Mesendoderm (in vitro differentiated cells): Measurements from ENCODE around the gene KDM7A.

ENCODE experiments used
- DNase-seq: peaks from one replicate; pipeline ENCODE4 v3.0.0; 2013
- H2AK5ac ChIP-seq: 2 replicates; pipeline ENCODE4 v1.6.1; 2013; ENCODE audit warnings: low read length, inconsistent platforms
- H2BK120ac ChIP-seq: 2 replicates; pipeline ENCODE4 v1.6.1; 2013; ENCODE audit warnings: low read depth, mild to moderate bottlenecking, low read length, moderate library complexity, mixed read lengths
- H2BK15ac ChIP-seq: replicated peaks from 2 replicates; pipeline ENCODE4 v1.6.1; 2013; ENCODE audit warnings: low read depth, mild to moderate bottlenecking, moderate library complexity
- H2BK5ac ChIP-seq: 2 replicates; pipeline ENCODE4 v1.6.1; 2013; ENCODE audit warnings: low read length, inconsistent platforms
- H3K18ac ChIP-seq: 2 replicates; pipeline ENCODE4 v1.6.1; 2013; ENCODE audit warnings: mild to moderate bottlenecking, low read length, mixed read lengths
- H3K23ac ChIP-seq: one replicate; pipeline ENCODE4 v1.6.1; 2013; ENCODE audit warnings: low read length
- H3K27ac ChIP-seq: 2 replicates; pipeline ENCODE4 v1.5.1; 2013; ENCODE audit warnings: low read depth, mild to moderate bottlenecking, inconsistent platforms, low read length, moderate library complexity
- H3K27me3 ChIP-seq: 2 replicates; pipeline ENCODE4 v1.6.1; 2013; ENCODE audit warnings: low read length, control low read depth, mild to moderate bottlenecking, inconsistent platforms; ENCODE audit not compliant: insufficient read depth, poor library complexity
- H3K36me3 ChIP-seq: 2 replicates; pipeline ENCODE4 v1.6.1; 2013; ENCODE audit warnings: low read length, inconsistent platforms; ENCODE audit not compliant: control insufficient read depth, insufficient read depth
- H3K4ac ChIP-seq: one replicate; pipeline ENCODE4 v1.6.1; 2013; ENCODE audit warnings: low read depth, mild to moderate bottlenecking, low read length, moderate library complexity
- H3K4me1 ChIP-seq: 2 replicates; pipeline ENCODE4 v1.6.1; 2013; ENCODE audit warnings: low read depth, low read length, inconsistent platforms; ENCODE audit not compliant: control insufficient read depth
- H3K4me2 ChIP-seq: 2 replicates; pipeline ENCODE4 v1.6.1; 2013; ENCODE audit warnings: low read length
- H3K4me3 ChIP-seq: 2 replicates; pipeline ENCODE4 v1.5.1; 2013; ENCODE audit warnings: mild to moderate bottlenecking, low read length
- H3K56ac ChIP-seq: one replicate; pipeline ENCODE4 v1.6.1; 2013; ENCODE audit warnings: low read length
- H3K79me1 ChIP-seq: 2 replicates; pipeline ENCODE4 v1.6.1; 2013; ENCODE audit warnings: low read length, inconsistent platforms
- H3K79me2 ChIP-seq: 2 replicates; pipeline ENCODE4 v1.6.1; 2013; ENCODE audit warnings: mild to moderate bottlenecking, low read length; ENCODE audit not compliant: control insufficient read depth, insufficient read depth
- H3K9ac ChIP-seq: 2 replicates; pipeline ENCODE4 v1.6.1; 2013; ENCODE audit warnings: low read length, inconsistent platforms
- H4K5ac ChIP-seq: one replicate; pipeline ENCODE4 v1.6.1; 2013; ENCODE audit warnings: low read length
- H4K8ac ChIP-seq: one replicate; pipeline ENCODE4 v1.6.1; 2013; ENCODE audit warnings: low read depth, mild to moderate bottlenecking, control low read depth, low read length, moderate library complexity
- WGBS: extraction: QIAGEN DNeasy Blood & Tissue Kit; methylation state at CpG from one replicate; pipeline ENCODE4 v1.1.7; 2013; ENCODE audit warnings: low lambda C conversion rate, missing lambda C conversion rate; ENCODE audit not compliant: insufficient coverage; ENCODE audit errors: extremely low coverage; 5-methylcytosine and 5-hydroxymethylcytosine counted together

KDM7A gene

DNA sequence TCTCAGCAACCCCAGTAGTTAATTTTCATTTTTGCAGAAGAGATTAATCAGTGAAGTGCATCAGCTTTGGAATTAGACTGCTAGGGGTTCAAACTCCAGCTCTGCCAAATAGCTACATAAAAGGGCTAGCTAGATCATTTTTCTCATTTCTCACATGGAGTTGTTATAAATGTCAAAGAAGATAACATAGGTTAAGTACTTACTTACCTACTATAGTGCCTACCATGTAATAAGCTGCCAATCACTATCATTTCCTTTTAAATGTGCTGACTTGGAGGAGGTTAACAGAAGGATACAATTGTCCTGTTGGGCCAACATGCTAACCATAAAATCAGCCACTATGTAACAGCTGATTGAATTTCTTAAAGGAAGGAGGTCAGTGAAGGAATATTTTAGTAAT is 40.7 kb downstream of the KDM7A start:
- H3K27ac ChIP-seq, result no peak overlapping the region
- H3K36me3 ChIP-seq, result no peaks in the 10 kb centered on the region
- H3K27me3 ChIP-seq, result no peaks in the 10 kb centered on the region
- no peak overlapping the region for H3K9ac ChIP-seq
- no peak overlapping the region for H2BK120ac ChIP-seq
- H2BK5ac ChIP-seq, result no peak overlapping the region
- H3K79me2 ChIP-seq, result no peaks in the 10 kb centered on the region
- H3K4me1 ChIP-seq, result no peaks in the 10 kb centered on the region
- no peak overlapping the region for H3K56ac ChIP-seq
- no peak overlapping the region for H3K18ac ChIP-seq
- H4K5ac ChIP-seq, result no peak overlapping the region
- H3K23ac ChIP-seq, result no peak overlapping the region
- no peak overlapping the region for H2BK15ac ChIP-seq
- no peaks in the 10 kb centered on the region for H3K79me1 ChIP-seq
- no peak for DNase-seq
- no peak overlapping the region for H2AK5ac ChIP-seq
- H3K4me2 ChIP-seq, result no peak overlapping the region
- H3K4ac ChIP-seq, result no peak overlapping the region
- no peak overlapping the region for H3K4me3 ChIP-seq
- H4K8ac ChIP-seq, result no peak overlapping the region

DNA sequence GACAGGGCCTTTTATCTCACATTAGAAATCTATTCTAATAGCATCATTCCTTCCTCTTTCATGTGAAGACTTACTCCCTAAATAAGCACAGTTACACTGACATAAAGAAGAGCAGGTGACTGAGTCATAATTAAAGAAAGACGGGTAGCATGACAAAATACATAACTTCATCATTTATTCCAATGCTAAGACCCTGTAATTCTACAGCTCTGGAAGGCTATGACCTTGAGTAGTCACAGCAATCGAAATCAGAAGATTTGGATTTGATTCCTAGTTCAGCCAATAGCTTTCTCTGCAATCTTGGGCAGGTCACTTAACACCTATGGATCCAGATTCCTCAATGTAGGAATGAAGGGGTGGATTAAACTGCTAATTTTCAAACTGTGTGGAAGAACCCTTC is 42.7 kb downstream of the KDM7A start:
- Histone ChIP-seq H3K36me3 (no peaks in the 10 kb centered on the region), H3K9ac (no peak overlapping the region), H3K4me2 (no peak overlapping the region), H2BK15ac (no peak overlapping the region), H2AK5ac (no peak overlapping the region), H4K5ac (no peak overlapping the region), H3K27ac (no peak overlapping the region), H3K4me3 (no peak overlapping the region), H3K4ac (no peak overlapping the region), H3K18ac (no peak overlapping the region), H3K79me1 (no peaks in the 10 kb centered on the region), H3K56ac (no peak overlapping the region), H2BK5ac (no peak overlapping the region), H3K4me1 (no peaks in the 10 kb centered on the region), H3K23ac (no peak overlapping the region), H2BK120ac (no peak overlapping the region), H3K27me3 (no peaks in the 10 kb centered on the region), H3K79me2 (no peaks in the 10 kb centered on the region), H4K8ac (no peak overlapping the region)
- no CpG with 5 or more reads among the region's 2 CpGs for WGBS
- DNase-seq, result no peak

DNA sequence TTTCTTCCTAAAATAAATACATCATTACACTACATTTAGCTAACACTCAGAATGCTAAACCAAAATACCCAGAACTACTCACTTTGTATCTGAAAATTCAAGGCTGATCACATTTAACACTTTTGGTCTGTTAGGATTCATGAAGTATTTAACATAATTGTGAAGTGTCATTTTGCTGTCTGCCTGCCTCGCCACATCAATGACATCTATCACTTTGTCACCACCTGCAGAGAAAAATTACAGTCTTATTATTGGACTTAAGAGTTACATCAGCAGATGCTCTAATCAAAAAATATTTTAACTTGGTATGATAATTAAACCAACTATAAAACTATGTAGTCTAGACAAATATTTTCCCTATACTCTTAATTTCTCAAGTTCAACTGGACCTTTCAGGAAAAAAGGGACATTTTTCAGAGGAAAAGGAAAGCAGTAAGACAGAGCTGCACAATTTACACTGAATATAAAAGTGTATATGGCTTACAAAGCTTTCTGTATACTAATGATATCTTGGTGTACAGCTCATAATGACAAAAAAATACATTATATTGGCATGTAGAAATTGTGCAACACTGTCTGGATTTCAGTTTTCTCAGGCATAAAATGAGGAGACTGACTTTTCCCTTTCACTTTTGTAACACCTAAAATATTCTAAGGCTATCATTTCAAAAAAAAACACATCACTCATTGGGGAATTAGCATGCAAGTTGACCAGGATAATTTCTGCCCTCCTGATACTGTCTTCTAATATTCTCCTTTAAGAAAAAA is 49.2 kb downstream of the KDM7A start:
- no peak for DNase-seq
- H3K23ac ChIP-seq, result no peak overlapping the region
- no peak overlapping the region for H2BK120ac ChIP-seq
- H3K79me1 ChIP-seq, result no peaks in the 10 kb centered on the region
- no CpG with 5 or more reads among the region's 1 CpG for whole genome bisulfite sequencing
- no peak overlapping the region for H3K4me2 ChIP-seq
- H3K56ac ChIP-seq, result no peak overlapping the region
- H3K18ac ChIP-seq, result no peak overlapping the region
- no peak overlapping the region for H4K8ac ChIP-seq
- no peak overlapping the region for H3K27ac ChIP-seq
- H2AK5ac ChIP-seq, result no peak overlapping the region
- H3K4me3 ChIP-seq, result no peak overlapping the region
- H2BK5ac ChIP-seq, result no peak overlapping the region
- H3K4ac ChIP-seq, result no peak overlapping the region
- H3K79me2 ChIP-seq, result no peaks in the 10 kb centered on the region
- no peak overlapping the region for H3K9ac ChIP-seq
- H3K4me1 ChIP-seq, result no peaks in the 10 kb centered on the region
- H3K27me3 ChIP-seq, result no peaks in the 10 kb centered on the region
- H4K5ac ChIP-seq, result no peak overlapping the region
- no peak overlapping the region for H2BK15ac ChIP-seq
- no peaks in the 10 kb centered on the region for H3K36me3 ChIP-seq

DNA sequence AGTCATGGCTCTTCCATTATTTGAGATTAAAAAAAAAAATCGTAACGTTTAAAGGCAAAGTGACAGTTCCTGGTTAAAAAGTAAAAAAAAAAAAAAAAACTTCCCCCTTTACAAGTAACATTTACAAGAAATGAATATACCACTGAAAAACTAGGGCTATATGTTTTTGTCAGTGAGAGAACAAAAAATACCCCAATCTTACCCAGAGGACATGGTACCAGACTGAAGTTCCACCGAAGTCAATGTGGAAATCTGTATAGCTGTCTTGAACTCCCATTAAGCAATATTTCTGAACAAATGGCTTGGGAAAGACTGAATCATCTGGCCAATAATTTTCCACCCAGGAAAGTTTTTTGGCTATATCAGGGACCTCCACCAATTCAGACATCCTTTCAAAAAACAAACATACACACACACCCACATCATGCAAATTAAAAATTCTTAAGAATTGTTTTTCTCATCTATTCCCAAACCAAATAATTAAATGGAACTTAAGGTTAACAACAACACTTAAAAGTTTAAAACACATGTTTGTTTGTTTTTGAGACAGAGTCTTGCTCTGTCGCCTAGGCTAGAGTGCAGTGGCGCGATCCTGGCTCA is 50.2 kb downstream of the KDM7A start:
- Histone ChIP-seq H3K9ac (no peak overlapping the region), H3K79me2 (no peaks in the 10 kb centered on the region), H3K79me1 (no peaks in the 10 kb centered on the region), H3K4me3 (no peak overlapping the region), H2BK120ac (no peak overlapping the region), H4K5ac (no peak overlapping the region), H2BK15ac (no peak overlapping the region), H3K4ac (no peak overlapping the region), H3K4me2 (no peak overlapping the region), H3K4me1 (no peaks in the 10 kb centered on the region), H3K56ac (no peak overlapping the region), H3K23ac (no peak overlapping the region), H3K27me3 (no peaks in the 10 kb centered on the region), H2BK5ac (no peak overlapping the region), H2AK5ac (no peak overlapping the region), H4K8ac (no peak overlapping the region), H3K36me3 (no peaks in the 10 kb centered on the region), H3K18ac (no peak overlapping the region), H3K27ac (no peak overlapping the region)
- WGBS, result no CpG with 5 or more reads among the region's 6 CpGs
- no peak for DNase-seq

DNA sequence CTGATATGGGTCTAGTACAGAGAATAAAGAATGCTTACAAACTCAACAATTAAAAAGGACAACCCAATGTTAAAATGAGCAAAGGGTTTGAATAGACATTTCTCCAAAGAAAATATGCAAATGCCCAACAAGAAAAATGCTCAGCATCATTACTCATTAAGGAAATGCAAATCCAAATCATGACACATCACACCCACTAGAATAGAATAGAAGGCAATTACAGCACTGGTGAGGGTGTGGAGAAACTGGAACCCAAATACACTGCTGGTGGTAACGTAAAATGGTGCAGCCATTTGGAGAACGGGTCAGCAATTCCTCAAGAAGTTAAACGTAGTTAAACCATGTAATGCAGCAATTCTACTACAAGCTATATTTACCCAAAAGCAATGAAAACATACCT is 53.8 kb downstream of the KDM7A start:
- H2BK15ac ChIP-seq, result no peak overlapping the region
- H3K9ac ChIP-seq, result no peak overlapping the region
- no peak overlapping the region for H3K27ac ChIP-seq
- H4K5ac ChIP-seq, result no peak overlapping the region
- no CpG with 5 or more reads among the region's 3 CpGs for WGBS
- H3K79me1 ChIP-seq, result no peaks in the 10 kb centered on the region
- H3K18ac ChIP-seq, result no peak overlapping the region
- H4K8ac ChIP-seq, result no peak overlapping the region
- H3K4ac ChIP-seq, result no peak overlapping the region
- no peaks in the 10 kb centered on the region for H3K79me2 ChIP-seq
- no peak overlapping the region for H3K4me2 ChIP-seq
- H3K4me3 ChIP-seq, result no peak overlapping the region
- no peak overlapping the region for H3K56ac ChIP-seq
- H3K27me3 ChIP-seq, result no peaks in the 10 kb centered on the region
- no peak for DNase-seq
- no peak overlapping the region for H2AK5ac ChIP-seq
- H3K4me1 ChIP-seq, result no peaks in the 10 kb centered on the region
- H3K23ac ChIP-seq, result no peak overlapping the region
- H3K36me3 ChIP-seq, result peaks cover 1% of the 10 kb centered on the region
- H2BK120ac ChIP-seq, result no peak overlapping the region
- no peak overlapping the region for H2BK5ac ChIP-seq

DNA sequence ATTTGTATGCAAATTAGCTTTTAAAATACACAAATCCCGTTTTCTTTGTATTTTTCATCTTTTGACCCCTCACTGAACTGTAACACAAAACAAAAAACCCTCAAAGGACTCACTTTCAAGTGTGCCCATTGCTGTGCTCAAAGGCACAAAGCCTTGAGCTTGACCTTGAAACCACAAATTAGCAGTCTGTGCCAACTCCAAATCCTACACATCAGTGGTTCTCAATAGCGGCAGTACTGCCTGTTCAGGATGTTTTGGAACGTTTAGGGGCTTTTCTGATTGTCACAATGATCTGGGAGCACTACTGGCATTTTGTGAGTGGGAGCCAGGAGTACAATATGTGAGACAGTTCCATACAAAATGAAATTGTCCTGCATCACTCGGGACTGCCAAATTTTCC is 55.5 kb downstream of the KDM7A start:
- H3K36me3 ChIP-seq, result peaks cover 1% of the 10 kb centered on the region
- no peak overlapping the region for H2BK5ac ChIP-seq
- H3K4me1 ChIP-seq, result no peaks in the 10 kb centered on the region
- H2BK120ac ChIP-seq, result no peak overlapping the region
- H2BK15ac ChIP-seq, result no peak overlapping the region
- H3K4ac ChIP-seq, result no peak overlapping the region
- H3K23ac ChIP-seq, result no peak overlapping the region
- H3K56ac ChIP-seq, result no peak overlapping the region
- no peaks in the 10 kb centered on the region for H3K79me2 ChIP-seq
- WGBS, result 100% methylated on average over 1 of the region's 4 CpGs
- H3K4me3 ChIP-seq, result no peak overlapping the region
- no peak overlapping the region for H2AK5ac ChIP-seq
- no peak overlapping the region for H3K18ac ChIP-seq
- no peak for DNase-seq
- no peak overlapping the region for H3K9ac ChIP-seq
- no peak overlapping the region for H3K27ac ChIP-seq
- H3K27me3 ChIP-seq, result no peaks in the 10 kb centered on the region
- H4K8ac ChIP-seq, result no peak overlapping the region
- H3K4me2 ChIP-seq, result no peak overlapping the region
- no peak overlapping the region for H4K5ac ChIP-seq
- H3K79me1 ChIP-seq, result no peaks in the 10 kb centered on the region
